NCI-H524 (cell line): ENCODE data around the gene PCNX1.

ENCODE experiments used
- DNase-seq, 2 experiments: peaks; one replicate each; lab custom pipeline; 2025; lab: John Stamatoyannopoulos, UW

The PCNX1 gene

GRCh38 chr14:71071042-71071441 is 163.8 kb downstream of the PCNX1 start:
- no peak for DNase-seq

- no peak for DNase-seq
Observed at GRCh38 chr14:71076462-71077092, 169.3 kb downstream of the PCNX1 start.

- no peak for DNase-seq
Observed at GRCh38 chr14:71078500-71078899, 171.2 kb downstream of the PCNX1 start.

- no peak for DNase-seq
Observed at GRCh38 chr14:71086567-71086966, 179.3 kb downstream of the PCNX1 start.

- DNase-seq, result no peak
Observed at GRCh38 chr14:71089971-71090370, 182.7 kb downstream of the PCNX1 start.

- DNase-seq, result no peak
Observed at GRCh38 chr14:71094722-71095121, 187.5 kb downstream of the PCNX1 start.

- DNase-seq, result no peak
Observed at GRCh38 chr14:71096947-71097346, 189.7 kb downstream of the PCNX1 start.

GRCh38 chr14:71103662-71104484 is 196.6 kb downstream of the PCNX1 start:
- peak; percentile 27 to 80 for DNase-seq

GRCh38 chr14:71105177-71105576 is 197.9 kb downstream of the PCNX1 start:
- DNase-seq, result peak in 1 of 2 experiments; percentile 11

GRCh38 chr14:71107921-71108320 is 200.7 kb downstream of the PCNX1 start:
- DNase-seq, result no peak

GRCh38 chr14:71108398-71109119 is 201.3 kb downstream of the PCNX1 start:
- no peak for DNase-seq

- DNase-seq, result no peak
Observed at GRCh38 chr14:71113376-71113775, 206.1 kb downstream of the PCNX1 start.

GRCh38 chr14:71114565-71114964 is 207.3 kb downstream of the PCNX1 start:
- DNase-seq, result no peak

GRCh38 chr14:71115306-71115705 is 208.0 kb downstream of the PCNX1 start:
- no peak for DNase-seq

GRCh38 chr14:71115821-71116567 is 208.7 kb downstream of the PCNX1 start:
- no peak for DNase-seq

- no peak for DNase-seq
Observed at GRCh38 chr14:71116568-71117122, 209.4 kb downstream of the PCNX1 start.

- no peak for DNase-seq
Observed at GRCh38 chr14:71117839-71118743, 210.8 kb downstream of the PCNX1 start.

- no peak for DNase-seq
Observed at GRCh38 chr14:71119075-71119474, 211.8 kb downstream of the PCNX1 start.

GRCh38 chr14:71119832-71120231 is 212.6 kb downstream of the PCNX1 start:
- DNase-seq, result no peak

- no peak for DNase-seq
Observed at GRCh38 chr14:71121001-71121400, 213.7 kb downstream of the PCNX1 start.

- peak in 1 of 2 experiments; percentile 23 for DNase-seq
Observed at GRCh38 chr14:71121711-71122110, 214.5 kb downstream of the PCNX1 start.
